Loucy (cell line): ENCODE data around the gene KAT7.

Source experiments
- EZH2phosphoT487 ChIP-seq: fragments of 200-600 bp; IDR thresholded peaks from 2 replicates; pipeline ENCODE4 v1.6.1; 2018; ENCODE audit warnings: antibody characterized with exemption, mild to moderate bottlenecking, moderate library complexity, borderline replicate concordance
- TF ChIP-seq, protein P1 (sequence below): fragments of 200-600 bp; sonication (generic); conservative IDR thresholded peaks from 2 replicates; pipeline ENCODE4 v1.5.1; 2014; ENCODE audit warnings: mild to moderate bottlenecking, antibody characterized with exemption, low read length

GRCh38 chr17:49822829-49823228, 34.3 kb downstream of the KAT7 start:
- TF ChIP-seq, protein P1, sequence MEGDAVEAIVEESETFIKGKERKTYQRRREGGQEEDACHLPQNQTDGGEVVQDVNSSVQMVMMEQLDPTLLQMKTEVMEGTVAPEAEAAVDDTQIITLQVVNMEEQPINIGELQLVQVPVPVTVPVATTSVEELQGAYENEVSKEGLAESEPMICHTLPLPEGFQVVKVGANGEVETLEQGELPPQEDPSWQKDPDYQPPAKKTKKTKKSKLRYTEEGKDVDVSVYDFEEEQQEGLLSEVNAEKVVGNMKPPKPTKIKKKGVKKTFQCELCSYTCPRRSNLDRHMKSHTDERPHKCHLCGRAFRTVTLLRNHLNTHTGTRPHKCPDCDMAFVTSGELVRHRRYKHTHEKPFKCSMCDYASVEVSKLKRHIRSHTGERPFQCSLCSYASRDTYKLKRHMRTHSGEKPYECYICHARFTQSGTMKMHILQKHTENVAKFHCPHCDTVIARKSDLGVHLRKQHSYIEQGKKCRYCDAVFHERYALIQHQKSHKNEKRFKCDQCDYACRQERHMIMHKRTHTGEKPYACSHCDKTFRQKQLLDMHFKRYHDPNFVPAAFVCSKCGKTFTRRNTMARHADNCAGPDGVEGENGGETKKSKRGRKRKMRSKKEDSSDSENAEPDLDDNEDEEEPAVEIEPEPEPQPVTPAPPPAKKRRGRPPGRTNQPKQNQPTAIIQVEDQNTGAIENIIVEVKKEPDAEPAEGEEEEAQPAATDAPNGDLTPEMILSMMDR = no peak
- no peak for TF ChIP-seq EZH2phosphoT487
